Breast epithelium (tissue), 4 donors: ENCODE data around the gene ZIC2. TPM values are rescaled to one million over a fixed set of nuclear protein-coding genes. Genes with fewer than 3 reads are reported as not detected.

Experiments used
- DNase-seq, 2 donors: peaks; one replicate each; pipeline ENCODE4 v3.0.0-alpha.2; 2019; ENCODE audit warnings: low spot score in 2 of 2
- H3K27ac ChIP-seq, 2 donors: fragments of 200-600 bp; sonication (generic) in 1 of 2; one replicate each; pipeline ENCODE4 v1.5.1; 2016 to 2019; ENCODE audit warnings: mild to moderate bottlenecking in 1 of 2
- H3K27me3 ChIP-seq, 2 donors: fragments of 200-600 bp; sonication (generic) in 1 of 2; one replicate each; pipeline versions ENCODE4 v1.5.1 to v1.6.0; 2017 to 2019; ENCODE audit warnings: control low read depth in 1 of 2, mild to moderate bottlenecking in 1 of 2
- H3K36me3 ChIP-seq: fragments of 200-600 bp; one replicate; pipeline ENCODE4 v1.5.1; 2019
- H3K4me1 ChIP-seq, 2 donors: fragments of 200-600 bp; sonication (generic); one replicate each; pipeline ENCODE4 v1.5.1; 2016 to 2019; ENCODE audit warnings: control low read depth in 1 of 2
- H3K4me3 ChIP-seq, 3 donors: fragments of 200-600 bp; sonication (generic); 1 replicate in 2 of 3; 2 replicates in 1 of 3; pipeline ENCODE4 v1.5.1; 2016 to 2019; ENCODE audit warnings: mild to moderate bottlenecking in 3 of 3, moderate library complexity in 2 of 3
- H3K9me3 ChIP-seq, 2 donors: fragments of 200-600 bp; sonication (generic) in 1 of 2; one replicate each; pipeline ENCODE4 v1.5.1; 2016 to 2019; ENCODE audit warnings: control low read depth in 1 of 2
- CTCF ChIP-seq, 3 donors: fragments of 450-650 bp; IDR thresholded peaks; one replicate each; pipeline ENCODE4 v1.5.1; 2016 to 2017; ENCODE audit warnings: antibody characterized with exemption in 3 of 3, mild to moderate bottlenecking in 3 of 3, moderate library complexity in 3 of 3
- POLR2A ChIP-seq: fragments of 450-650 bp; IDR thresholded peaks from one replicate; pipeline ENCODE4 v1.6.1; 2016; ENCODE audit warnings: antibody characterized with exemption, mild to moderate bottlenecking, moderate library complexity
- POLR2AphosphoS5 ChIP-seq, 3 donors: sonication (generic); formaldehyde crosslinking; IDR thresholded peaks; one replicate each; pipeline ENCODE4 v1.6.1; 2017; ENCODE audit warnings: antibody characterized with exemption in 3 of 3
- intact Hi-C: fragments of 100-400 bp; cut with DNase I; formaldehyde crosslinking; loops from one replicate; pipeline ENCODE4 v1.15.1; 2023; ENCODE audit warnings: low total_unique reads
- total RNA-seq, 3 donors: library from RNA; depleted of rRNA; stranded (reverse); fragments of >200 nt; gene quantifications; one replicate each; pipeline ENCODE4 v1.1.0, GENCODE V29; 2016

Gene ZIC2
- total RNA-seq, 3 donors from 2014 or later: 0.15 TPM; not detected in 2

GRCh38 chr13:99965329-99966000 is 16.1 kb upstream of the ZIC2 start:
- peaks cover 19 to 91% of the 10 kb centered on the region in 2 donors for H3K27me3 ChIP-seq
- H3K4me1 ChIP-seq: peaks cover 0 to 14% of the 10 kb centered on the region in 2 donors
- DNase-seq: no peak
- intact Hi-C loops: no loop called here
- TF ChIP-seq POLR2A (no peak), CTCF (IDR thresholded peaks at IDR 0.05) (no peak), POLR2AphosphoS5 (IDR thresholded peaks at IDR 0.05) (no peak)
- no peak overlapping the region for H3K4me3 ChIP-seq
- no peaks in the 10 kb centered on the region for H3K36me3 ChIP-seq
- H3K9me3 ChIP-seq: no peaks in the 10 kb centered on the region
- H3K27ac ChIP-seq: no peak overlapping the region

- peaks cover 19 to 90% of the 10 kb centered on the region in 2 donors for H3K27me3 ChIP-seq
- no peak overlapping the region for H3K27ac ChIP-seq
- H3K36me3 ChIP-seq: no peaks in the 10 kb centered on the region
- intact Hi-C loops: no loop called here
- no peak for DNase-seq
- H3K4me1 ChIP-seq: peaks cover 0 to 16% of the 10 kb centered on the region in 2 donors
- TF ChIP-seq POLR2AphosphoS5 (IDR thresholded peaks at IDR 0.05) (no peak), CTCF (IDR thresholded peaks at IDR 0.05) (no peak), POLR2A (no peak)
- H3K4me3 ChIP-seq: no peak overlapping the region
- H3K9me3 ChIP-seq: no peaks in the 10 kb centered on the region
These were observed 15.3 kb upstream of the ZIC2 start for GRCh38 chr13:99966064-99966805.

- peaks cover 21 to 90% of the 10 kb centered on the region in 2 donors for H3K27me3 ChIP-seq
- intact Hi-C loops: no loop called here
- no peak for DNase-seq
These were observed 14.1 kb upstream of the ZIC2 start for GRCh38 chr13:99967498-99967868.

GRCh38 chr13:99967869-99968520 is 13.6 kb upstream of the ZIC2 start:
- Histone ChIP-seq H3K9me3 (no peaks in the 10 kb centered on the region), H3K36me3 (no peaks in the 10 kb centered on the region), H3K4me3 (peak overlapping the region; percentile 21 to 69 (median 32)), H3K27ac (no peak overlapping the region), H3K4me1 (peaks cover 0 to 17% of the 10 kb centered on the region in 2 donors), H3K27me3 (peaks cover 21 to 90% of the 10 kb centered on the region in 2 donors)
- TF ChIP-seq CTCF (IDR thresholded peaks at IDR 0.05): no peak
- no peak for TF ChIP-seq POLR2AphosphoS5 (IDR thresholded peaks at IDR 0.05)
- TF ChIP-seq POLR2A: no peak
- DNase-seq: no peak
- intact Hi-C loops: no loop called here

More at GRCh38 chr13:99967498-99967868, 14.1 kb upstream of the ZIC2 start:
- H3K36me3 ChIP-seq: no peaks in the 10 kb centered on the region
- H3K9me3 ChIP-seq: no peaks in the 10 kb centered on the region
- no peak overlapping the region for H3K4me3 ChIP-seq
- TF ChIP-seq POLR2A (no peak), POLR2AphosphoS5 (IDR thresholded peaks at IDR 0.05) (no peak), CTCF (IDR thresholded peaks at IDR 0.05) (no peak)
- H3K27ac ChIP-seq: no peak overlapping the region
- H3K4me1 ChIP-seq: peaks cover 0 to 17% of the 10 kb centered on the region in 2 donors
